Motor neuron (in vitro differentiated cells): ENCODE results near the gene NAV1. TPM values are rescaled to one million over a fixed set of nuclear protein-coding genes. Genes with fewer than 3 reads are reported as not detected.
"Not testable (repeated sequence)": the region's sequence is repeated elsewhere in the genome, so short reads cannot be mapped to it uniquely, and the experiment has no call there.

ENCODE experiments used
- ATAC-seq, 8 experiments: fragments of 200-7000 bp; cut with Tn5 transposase; replicated peaks in 6 of 8; 2 replicates each; pipeline ENCODE4 v1.8.0; 2021; ENCODE audit warnings: mild to moderate bottlenecking in 8 of 8, moderate library complexity in 8 of 8
- H3K27ac ChIP-seq, 2 donors: fragments of 250-450 bp; sonication (Bioruptor Pico); 2 replicates each; pipeline ENCODE4 v1.9.0; 2021; ENCODE audit warnings: antibody characterized with exemption in 2 of 2, mild to moderate bottlenecking in 2 of 2, moderate library complexity in 1 of 2
- H3K4me1 ChIP-seq, 2 donors: fragments of 250-450 bp; sonication (Bioruptor Pico); replicated peaks in 1 of 2; 2 replicates each; pipeline ENCODE4 v1.6.1; 2021; ENCODE audit warnings: antibody characterized with exemption in 2 of 2, mild to moderate bottlenecking in 2 of 2, moderate library complexity in 1 of 2
- H3K4me3 ChIP-seq, 5 donors: fragments of 250-450 bp; sonication (Bioruptor Pico); 2 replicates each; pipeline ENCODE4 v1.9.0; 2021; ENCODE audit warnings: antibody characterized with exemption in 5 of 5, mild to moderate bottlenecking in 5 of 5, moderate library complexity in 4 of 5
- WGBS, 10 experiments: fragments of 450-650 bp; shearing (Covaris generic); methylation state at CpG; one replicate each; pipeline ENCODE4 v1.0.0; 2022; 5-methylcytosine and 5-hydroxymethylcytosine counted together
- in situ Hi-C, 9 experiments: fragments of 400-800 bp; cut with MboI; loops; one replicate each; pipeline ENCODE4 v1.15.0; 2021; ENCODE audit warnings: low sequenced_read_pairs in 9 of 9, low pct_unique_long_range_greater_than_20kb in 2 of 9; ENCODE audit not compliant: unreplicated experiment in 9 of 9
- total RNA-seq, 8 experiments: library from RNA; unstranded; fragments of 300-600 nt; gene quantifications; 2 replicates each; pipeline versions ENCODE4 v1.2.3 to v1.2.4, GENCODE V29; 2022

The NAV1 gene, protein sequence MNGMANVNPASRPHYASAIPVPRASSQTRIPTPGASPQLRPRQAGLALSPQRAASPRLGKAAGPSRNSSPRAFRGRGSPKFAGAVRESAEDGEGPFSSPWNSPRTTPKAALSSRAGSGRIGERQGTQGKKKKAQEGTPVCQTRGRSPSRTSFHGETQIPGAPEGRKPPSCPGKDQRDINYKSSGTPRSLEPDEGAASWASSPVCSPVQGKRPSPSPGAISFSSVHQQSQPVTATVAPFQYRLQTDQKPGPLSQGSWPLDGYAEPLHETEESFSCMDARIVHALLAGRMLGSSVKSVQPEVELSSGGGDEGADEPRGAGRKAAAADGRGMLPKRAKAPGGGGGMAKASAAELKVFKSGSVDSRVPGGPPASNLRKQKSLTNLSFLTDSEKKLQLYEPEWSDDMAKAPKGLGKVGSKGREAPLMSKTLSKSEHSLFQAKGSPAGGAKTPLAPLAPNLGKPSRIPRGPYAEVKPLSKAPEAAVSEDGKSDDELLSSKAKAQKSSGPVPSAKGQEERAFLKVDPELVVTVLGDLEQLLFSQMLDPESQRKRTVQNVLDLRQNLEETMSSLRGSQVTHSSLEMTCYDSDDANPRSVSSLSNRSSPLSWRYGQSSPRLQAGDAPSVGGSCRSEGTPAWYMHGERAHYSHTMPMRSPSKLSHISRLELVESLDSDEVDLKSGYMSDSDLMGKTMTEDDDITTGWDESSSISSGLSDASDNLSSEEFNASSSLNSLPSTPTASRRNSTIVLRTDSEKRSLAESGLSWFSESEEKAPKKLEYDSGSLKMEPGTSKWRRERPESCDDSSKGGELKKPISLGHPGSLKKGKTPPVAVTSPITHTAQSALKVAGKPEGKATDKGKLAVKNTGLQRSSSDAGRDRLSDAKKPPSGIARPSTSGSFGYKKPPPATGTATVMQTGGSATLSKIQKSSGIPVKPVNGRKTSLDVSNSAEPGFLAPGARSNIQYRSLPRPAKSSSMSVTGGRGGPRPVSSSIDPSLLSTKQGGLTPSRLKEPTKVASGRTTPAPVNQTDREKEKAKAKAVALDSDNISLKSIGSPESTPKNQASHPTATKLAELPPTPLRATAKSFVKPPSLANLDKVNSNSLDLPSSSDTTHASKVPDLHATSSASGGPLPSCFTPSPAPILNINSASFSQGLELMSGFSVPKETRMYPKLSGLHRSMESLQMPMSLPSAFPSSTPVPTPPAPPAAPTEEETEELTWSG (N-terminal part only)
- total RNA-seq = 10 to 100 TPM; 22.2 to 51.1 (median 35.9) TPM

DNA sequence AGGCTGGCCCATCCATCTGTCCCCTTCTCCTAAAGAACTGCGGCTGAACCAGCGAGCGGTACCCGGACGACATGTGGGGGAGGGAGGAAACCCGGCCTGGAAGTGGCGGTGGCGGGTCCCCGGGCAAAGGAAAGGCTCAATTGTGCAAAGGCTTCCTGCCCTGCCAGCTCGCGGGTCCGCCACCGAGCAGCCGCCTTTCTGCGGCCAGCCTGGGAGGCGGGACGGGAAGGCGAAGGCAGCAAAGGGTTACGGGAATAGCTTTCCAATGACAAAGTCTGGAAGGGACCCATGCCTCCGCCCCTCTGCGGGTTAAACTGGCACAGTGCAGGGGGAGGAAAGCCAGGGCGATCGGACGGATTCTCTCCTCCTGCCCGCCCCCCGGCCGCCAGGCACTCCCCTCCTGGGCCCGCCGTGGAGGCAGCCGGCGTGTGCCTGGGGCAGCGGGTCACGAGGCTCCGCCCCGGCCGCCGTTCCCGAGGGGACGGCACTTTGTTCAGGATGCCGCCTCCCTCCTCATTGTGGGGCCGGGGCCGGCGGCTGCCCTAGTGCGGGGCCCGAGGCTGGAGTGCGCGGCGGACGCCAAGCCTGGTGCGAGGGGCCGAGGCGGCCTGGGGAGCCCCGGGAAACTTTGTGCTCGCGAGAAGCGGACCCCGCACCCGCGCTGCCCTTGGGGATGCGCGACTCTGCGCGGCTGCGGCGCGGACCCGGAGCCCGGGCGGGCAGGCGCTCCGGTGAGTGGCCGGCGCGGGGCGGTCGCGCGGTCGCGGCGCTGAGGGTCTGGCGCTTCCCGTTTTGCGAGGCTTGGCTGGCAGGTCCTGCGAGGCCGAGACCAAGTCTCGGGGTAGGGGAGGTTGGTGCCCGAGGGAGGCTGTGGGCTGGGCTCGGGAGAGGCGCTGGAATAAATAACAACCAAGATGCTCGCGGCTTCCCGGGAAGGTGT is at the start of gene NAV1:
Gene NAV1, plus strand, starts transcription at position 516 of the 940 bp plus-strand sequence. CDS start 83,758 bp downstream, outside the sequence.
- Histone ChIP-seq H3K27ac (no peak within 1 kb of the TSS), H3K4me1 (peaks cover 18% of the 10 kb centered on the region in 2 donors), H3K4me3 (peak within 1 kb of the TSS; percentile 41 to 70 (median 43))
- 0 to 14% (median 3%) methylated on average over 3 to 35 of the region's 93 CpGs; no CpG with 5 or more reads in 3 of the 10 experiments for WGBS, 10 experiments
- peak; percentile 56 to 84 (median 77) for ATAC-seq
- in situ Hi-C loops = loop anchor here in 1 of 9 experiments (25.0 kb wide), 1 partner anchor 598 kb away; the partner anchor contains the start of gene ARL8A

DNA sequence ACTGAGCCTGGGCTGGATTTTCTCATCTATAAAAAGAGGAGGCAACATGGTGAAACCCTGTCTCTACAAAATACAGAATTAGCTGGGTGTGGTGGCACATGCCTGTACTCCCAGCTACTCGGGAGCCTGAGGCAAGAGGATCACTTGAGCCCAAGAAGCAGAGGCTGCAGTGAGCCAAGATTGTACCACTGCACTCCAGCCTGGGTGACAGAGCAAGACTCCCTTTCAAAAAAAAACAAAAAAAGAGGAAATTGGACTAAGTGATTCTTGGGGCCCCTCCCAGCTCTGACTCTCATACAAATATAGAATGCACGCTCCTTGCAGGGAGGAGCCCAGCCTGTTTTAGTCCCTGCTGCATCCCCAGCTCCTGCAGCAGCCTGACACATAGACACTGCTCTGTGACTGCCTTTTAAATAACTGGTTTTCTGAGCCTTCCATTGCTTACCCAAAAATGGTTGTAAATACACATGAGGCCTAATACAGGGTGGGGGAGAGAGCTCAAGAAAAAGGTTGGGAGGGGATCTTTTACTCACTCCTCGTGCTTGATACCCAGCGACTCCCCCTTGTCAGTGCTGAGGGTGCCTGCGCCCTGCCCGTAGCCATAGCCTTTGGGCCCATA is 49.2 kb upstream of the NAV1 start:
- peak in 3 of 8 experiments; percentile 62 to 75 (median 67) for ATAC-seq
- in situ Hi-C loops = no loop called here
- Histone ChIP-seq H3K4me3 (no peak overlapping the region), H3K27ac (no peak overlapping the region), H3K4me1 (peaks cover 12 to 21% of the 10 kb centered on the region in 2 donors)
- WGBS, 10 experiments = 10 to 100% (median 87%) methylated on average over 1 to 6 of the region's 6 CpGs; no CpG with 5 or more reads in 1 of the 10 experiments

DNA sequence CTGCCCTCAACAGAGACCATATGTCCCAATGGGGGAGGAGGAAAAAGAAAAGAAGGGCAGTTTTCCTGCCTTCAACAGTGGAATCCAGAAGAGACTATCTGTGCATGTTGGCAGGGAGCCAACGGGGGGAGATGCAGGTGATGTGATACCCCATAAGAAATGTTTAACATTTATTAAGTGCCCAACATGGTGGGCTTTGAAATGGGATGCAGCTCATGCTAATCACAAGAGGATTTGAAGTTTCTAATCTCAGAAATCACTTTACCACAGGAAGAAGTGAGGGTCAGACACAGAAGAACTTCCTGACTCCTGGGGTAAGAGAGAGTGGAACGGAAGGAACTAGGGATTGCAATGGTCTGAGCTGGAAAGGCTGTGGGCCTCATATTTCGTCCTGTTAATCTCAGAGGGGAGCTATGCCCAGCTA is 48.2 kb upstream of the NAV1 start:
- Histone ChIP-seq H3K27ac (no peak overlapping the region), H3K4me3 (no peak overlapping the region), H3K4me1 (peaks cover 19 to 30% of the 10 kb centered on the region in 2 donors)
- WGBS, 10 experiments = 54 to 100% (median 72%) methylated on average over 2 to 3 of the region's 3 CpGs; no CpG with 5 or more reads in 1 of the 10 experiments
- no peak for ATAC-seq
- in situ Hi-C loops = no loop called here

DNA sequence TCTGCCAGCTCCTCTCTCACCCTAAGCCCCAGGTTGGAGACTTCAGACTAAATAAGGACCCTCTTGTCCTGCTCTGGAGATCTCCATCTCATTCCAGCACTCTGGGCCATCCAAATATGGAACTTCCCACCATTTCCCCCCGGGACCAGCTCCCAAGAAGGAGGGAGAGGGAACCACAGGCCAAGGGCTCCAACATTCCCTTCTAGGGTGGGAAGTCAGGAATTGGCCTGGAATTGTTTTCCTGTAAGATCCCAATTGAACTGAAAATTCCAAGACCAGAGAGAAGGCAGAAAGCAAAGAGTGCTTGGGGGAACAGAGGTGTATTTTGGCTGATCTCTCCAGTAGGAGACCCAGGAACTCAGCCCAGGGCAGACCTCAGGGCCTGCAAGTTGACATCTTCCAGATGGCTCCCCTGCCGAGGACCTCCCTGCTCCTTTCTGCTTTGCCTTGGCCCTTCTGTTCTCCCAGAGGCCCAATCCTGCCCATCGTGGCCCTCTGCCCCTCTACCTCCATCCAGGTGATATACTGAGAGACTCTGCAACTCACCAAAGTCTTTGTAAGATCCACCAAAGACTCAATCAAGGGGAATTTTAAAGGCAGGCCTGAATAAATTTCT is 46.9 kb upstream of the NAV1 start:
- Histone ChIP-seq H3K4me3 (no peak overlapping the region), H3K4me1 (peaks cover 29 to 37% of the 10 kb centered on the region in 2 donors), H3K27ac (no peak overlapping the region)
- WGBS, 10 experiments = 0 to 86% (median 60%) methylated on average over 1 to 3 of the region's 3 CpGs; no CpG with 5 or more reads in 3 of the 10 experiments
- in situ Hi-C loops = no loop called here
- ATAC-seq = no peak

DNA sequence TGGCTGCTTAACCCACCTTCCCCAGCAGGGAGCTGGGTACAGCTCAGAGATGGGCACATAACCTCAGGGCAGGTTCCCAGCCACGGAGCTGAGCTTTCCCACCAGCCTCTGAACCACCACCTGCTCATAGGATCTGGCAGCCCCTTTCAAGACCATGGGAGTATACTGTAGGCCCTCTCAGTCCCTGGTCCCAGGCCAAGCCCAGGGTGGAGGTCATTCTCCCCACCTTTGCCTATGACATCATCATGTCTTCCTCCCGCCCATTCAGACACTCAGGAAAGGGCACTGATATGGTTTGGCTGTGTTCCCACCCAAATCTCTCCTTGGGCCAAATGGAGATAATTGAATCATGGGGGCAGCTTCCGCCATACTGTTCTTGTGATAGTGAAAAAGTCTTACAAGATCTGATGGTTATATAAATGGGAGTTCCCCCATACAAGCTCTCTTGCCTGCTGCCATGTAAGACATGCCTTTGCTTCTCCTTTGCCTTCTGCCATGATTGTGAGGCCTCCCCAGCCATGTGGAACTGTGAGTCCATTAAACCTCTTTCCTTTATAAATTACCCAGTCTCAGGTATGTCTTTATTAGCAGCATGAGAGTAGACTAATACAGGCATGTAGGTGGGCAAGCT is 45.8 kb upstream of the NAV1 start:
- H3K4me1 ChIP-seq = peaks cover 29 to 37% of the 10 kb centered on the region in 2 donors
- WGBS, 10 experiments = 43 to 100% (median 100%) methylated on average over 1 to 3 of the region's 3 CpGs; no CpG with 5 or more reads in 4 of the 10 experiments
- H3K27ac ChIP-seq, in situ Hi-C loops, ATAC-seq, H3K4me3 ChIP-seq: not testable (repeated sequence)

DNA sequence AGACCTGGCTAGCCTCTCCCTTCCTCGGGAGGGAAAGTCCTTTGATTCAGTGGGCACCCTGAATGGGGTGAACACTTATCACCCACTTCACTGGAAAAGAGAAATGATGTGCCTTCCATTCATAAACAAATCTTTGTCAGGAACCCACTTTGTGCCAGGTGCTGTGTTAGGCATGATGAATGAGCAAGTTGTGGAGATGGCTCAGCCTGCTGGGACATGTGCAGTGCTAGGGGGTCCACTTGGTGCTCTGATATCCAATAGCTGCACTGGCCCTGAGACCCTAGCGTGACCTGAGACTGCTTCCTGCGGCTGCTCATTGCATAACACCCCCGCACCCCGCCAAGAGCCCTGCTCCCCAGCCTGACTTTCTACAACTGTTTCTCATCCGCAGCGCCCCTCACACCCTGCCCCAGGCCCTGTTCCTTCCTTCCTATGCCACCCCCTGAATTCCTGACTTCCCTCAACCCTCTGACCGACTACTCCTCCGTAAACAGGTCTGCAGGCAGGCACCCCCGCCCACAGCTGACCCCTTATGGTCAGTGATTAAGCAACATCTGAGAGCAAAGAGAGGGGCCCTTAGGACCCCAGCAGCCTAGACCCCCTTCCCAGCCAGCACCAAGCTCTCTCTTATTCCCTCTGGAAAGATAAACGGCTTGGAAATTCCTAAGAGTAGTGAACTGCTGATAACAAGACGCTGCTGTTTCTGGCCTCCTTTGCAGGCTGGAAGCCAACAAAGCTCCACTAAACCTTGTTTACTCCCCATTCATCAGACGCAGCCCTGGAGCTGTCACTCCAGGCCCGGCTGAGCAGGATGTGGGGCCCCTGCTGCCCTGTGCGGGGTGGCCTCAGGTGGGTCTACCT is 44.9 kb upstream of the NAV1 start:
- H3K4me1 ChIP-seq = peaks cover 29 to 37% of the 10 kb centered on the region in 2 donors
- peak in 5 of 8 experiments; percentile 15 to 63 (median 35) for ATAC-seq
- WGBS, 10 experiments = 32 to 100% (median 47%) methylated on average over 1 to 5 of the region's 15 CpGs; no CpG with 5 or more reads in 4 of the 10 experiments
- no peak overlapping the region for H3K4me3 ChIP-seq
- in situ Hi-C loops = no loop called here
- H3K27ac ChIP-seq = peak overlapping the region in 1 of 2 donors; percentile 45

DNA sequence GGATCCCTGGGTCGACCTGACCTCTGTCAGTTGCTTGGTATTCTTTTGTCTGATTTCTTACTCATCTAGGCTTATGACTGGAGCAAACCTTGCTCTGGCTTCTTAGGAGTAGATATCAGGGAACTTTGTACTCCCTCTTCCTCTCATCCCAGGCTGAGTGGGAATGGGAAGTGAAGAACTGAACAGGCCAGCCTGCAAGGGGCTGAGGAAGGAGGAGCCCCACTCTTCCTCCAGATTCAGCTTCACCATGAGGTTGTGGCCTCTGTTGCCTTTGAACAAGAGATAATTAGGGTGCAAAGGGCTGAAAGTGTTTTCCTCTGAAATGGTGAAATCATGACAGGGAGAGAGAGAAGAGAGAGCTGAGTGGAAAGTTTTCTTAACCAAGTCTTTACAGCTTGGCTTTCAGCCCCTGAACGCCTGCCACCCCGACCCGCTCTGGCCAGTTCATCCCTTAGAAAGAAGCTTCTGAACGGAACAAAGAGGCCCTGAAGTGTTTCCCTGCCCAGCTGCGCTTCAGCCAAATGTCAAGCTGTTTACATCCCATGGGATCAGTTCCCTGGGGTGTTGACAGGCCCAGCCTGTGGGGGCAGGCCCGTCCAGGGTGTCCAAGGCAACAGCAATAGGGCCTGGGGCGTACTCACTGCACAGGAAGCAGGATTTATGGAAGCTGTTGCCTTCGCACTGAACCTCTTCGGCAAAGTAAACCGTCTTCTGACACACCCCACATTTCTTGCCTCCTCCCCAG is 43.2 kb upstream of the NAV1 start:
- peaks cover 26 to 40% of the 10 kb centered on the region in 2 donors for H3K4me1 ChIP-seq
- peak; percentile 78 to 96 (median 94) for ATAC-seq
- H3K4me3 ChIP-seq = no peak overlapping the region
- in situ Hi-C loops = no loop called here
- H3K27ac ChIP-seq = peak overlapping the region; percentile 36 to 50
- WGBS, 10 experiments = 15 to 80% (median 21%) methylated on average over 1 to 8 of the region's 11 CpGs; no CpG with 5 or more reads in 2 of the 10 experiments

DNA sequence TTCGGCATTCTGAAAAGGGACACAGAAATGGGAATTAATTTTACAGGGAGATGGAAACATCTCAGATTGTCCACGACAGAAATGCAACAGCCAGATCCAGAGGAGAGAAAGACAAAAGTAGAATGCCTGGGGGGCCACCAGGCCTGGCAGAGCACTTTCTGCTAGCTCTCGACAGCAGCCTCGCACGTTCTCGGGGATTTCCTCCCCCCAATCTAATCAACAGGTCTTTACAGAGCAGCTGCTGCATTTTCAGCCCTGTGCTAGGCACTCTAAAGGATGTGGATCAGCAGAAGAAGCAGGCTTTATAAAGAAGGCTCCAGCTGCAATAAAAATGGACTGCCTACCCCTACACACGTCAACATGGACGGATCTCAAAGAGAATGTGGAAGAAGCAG is 42.6 kb upstream of the NAV1 start:
- Histone ChIP-seq H3K4me1 (peaks cover 26 to 42% of the 10 kb centered on the region in 2 donors), H3K4me3 (no peak overlapping the region), H3K27ac (peak overlapping the region; percentile 22 to 36)
- in situ Hi-C loops = no loop called here
- ATAC-seq = peak in 5 of 8 experiments; percentile 3 to 46 (median 31)
- WGBS, 10 experiments = 24 to 82% (median 63%) methylated on average over 2 to 7 of the region's 8 CpGs; no CpG with 5 or more reads in 2 of the 10 experiments

DNA sequence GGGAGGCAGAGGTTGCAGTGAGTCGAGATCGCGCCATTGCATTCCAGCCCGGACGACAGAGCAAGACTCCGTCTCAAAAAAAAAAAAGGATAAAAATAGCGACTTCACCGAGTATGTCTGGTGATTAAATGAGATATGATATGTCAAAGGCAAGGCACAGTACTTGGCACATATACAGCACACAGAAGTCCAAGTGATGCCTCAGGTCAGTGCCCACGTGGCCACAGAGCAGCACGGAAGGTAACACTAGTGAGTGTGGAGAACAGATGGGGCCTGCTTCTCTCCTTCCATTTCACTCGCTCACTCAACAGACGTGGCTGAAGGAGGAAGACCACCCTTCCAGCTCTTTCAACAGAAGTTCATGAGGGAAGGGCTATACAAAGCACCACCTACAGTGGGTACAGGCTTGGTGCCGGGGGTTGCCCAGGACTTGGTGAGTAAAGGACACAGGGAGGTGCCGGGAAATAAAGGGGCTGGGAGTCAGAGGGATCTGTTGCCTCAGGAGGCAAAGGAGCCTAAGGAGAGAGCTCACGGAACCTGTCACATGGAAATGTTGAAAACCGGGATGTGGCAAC is 40.9 kb upstream of the NAV1 start:
- peaks cover 26 to 51% of the 10 kb centered on the region in 2 donors for H3K4me1 ChIP-seq
- 80 to 100% (median 96%) methylated on average over 1 to 11 of the region's 16 CpGs; no CpG with 5 or more reads in 2 of the 10 experiments for WGBS, 10 experiments
- in situ Hi-C loops = no loop called here

More for the DNA sequence above, 40.9 kb upstream of the NAV1 start:
- Histone ChIP-seq H3K27ac (no peak overlapping the region), H3K4me3 (no peak overlapping the region)
- no peak for ATAC-seq
